Measurements from ENCODE around the gene SUCLG1.

Gene SUCLG1

DNA sequence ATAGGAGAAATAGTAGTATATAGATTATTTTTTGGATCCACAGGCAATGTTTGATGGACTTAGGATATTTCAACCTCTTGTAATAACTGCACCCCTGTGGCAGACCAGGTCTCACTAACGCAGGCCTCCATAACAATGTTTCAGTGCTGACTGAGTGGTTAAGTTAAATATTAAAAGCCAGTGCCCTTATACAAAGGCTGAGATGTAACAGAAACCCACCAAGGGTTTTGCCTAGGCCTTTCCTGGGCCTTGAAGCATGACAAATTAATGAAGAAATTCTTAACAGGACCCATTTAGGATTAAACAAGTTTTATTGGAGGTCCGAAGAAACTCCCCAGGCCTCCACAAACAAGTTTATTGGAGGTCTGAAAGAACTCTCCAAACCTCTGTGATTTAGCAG is 1.6 kb upstream of the SUCLG1 start:
- no peak for DNase-seq

DNA sequence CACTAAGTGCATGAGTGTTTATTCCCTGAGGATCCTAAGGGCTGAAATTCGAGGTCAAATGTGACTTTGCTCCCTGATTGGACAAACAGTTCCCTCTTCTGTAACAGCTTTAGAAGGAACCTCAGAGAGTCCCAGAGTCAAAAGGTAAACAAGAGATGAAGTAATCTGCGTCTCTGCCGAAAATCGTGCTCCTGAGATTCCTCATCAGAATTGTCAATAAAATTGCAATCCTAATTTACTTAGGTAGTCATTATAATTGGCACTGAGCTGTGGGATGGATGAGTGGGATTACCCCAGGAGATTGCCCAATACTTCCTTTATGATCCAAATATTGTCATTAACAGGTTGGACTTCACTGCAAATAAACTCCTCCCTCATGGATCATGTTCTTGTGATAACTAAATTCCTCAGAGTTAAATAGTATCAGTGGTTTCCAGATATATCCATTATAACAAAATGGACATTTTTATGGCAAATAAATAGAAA is 907 bp upstream of the SUCLG1 start:
- DNase-seq = no peak

DNA sequence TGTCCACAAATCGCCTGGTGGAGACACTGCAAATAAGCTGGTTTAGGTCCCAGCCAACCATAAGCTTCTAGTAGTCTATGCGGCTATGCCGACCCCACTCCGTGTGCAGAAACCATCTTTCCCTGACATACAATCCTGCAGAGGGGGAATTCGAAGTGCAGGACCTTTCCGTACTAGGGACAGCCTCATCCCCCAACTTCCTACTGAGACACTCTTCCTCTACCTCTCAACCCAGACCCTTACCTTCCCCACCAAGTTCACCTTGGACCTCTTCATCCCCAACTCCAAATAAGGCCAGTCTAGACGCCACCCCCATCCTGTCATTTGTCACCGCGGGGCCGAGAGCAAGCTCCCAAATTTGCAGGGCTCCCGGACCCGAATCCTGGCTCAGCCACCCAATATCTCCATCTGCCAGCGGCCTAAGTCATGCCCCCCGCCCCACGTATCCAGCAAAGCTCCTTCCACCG is 496 bp downstream of the SUCLG1 start:
- DNase-seq = no peak

DNA sequence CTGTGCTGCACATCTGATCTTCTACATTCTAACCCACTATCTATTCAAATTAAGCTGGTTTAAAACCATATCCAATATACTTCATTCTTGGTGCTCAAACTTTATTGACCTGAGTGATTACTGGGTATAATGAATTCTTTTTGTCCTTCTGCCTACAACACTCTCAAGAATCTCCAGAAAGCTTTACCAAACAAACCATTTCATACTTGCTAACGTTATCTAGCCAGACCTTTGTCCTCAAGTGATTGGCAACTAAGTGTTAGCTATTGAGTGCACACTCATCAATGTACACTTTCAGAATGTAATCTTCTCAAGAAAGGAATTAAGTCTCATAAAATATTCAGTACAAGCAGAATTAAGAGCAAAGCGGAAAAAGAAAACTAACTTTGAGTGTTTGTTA is 1.4 kb downstream of the SUCLG1 start:
- DNase-seq = no peak

DNA sequence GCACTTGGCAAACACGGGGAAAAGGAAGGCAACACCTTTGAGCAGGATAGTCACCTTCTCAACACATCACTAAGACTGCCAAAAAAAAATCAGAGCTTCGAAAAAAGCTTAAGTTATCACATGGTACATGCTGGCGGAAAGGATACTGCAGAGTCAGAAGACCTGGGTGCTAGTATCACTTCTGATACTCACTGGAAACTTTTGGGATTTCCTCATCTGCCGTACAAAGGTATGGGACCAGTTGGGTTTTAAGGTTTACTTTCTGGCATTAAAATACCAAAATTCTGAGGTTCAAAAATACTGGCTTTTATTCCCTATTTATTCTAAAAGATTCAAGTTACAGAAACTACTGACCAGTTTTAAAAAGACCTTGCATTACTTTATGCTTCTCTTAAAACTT is 2.9 kb downstream of the SUCLG1 start:
- DNase-seq = no peak

DNA sequence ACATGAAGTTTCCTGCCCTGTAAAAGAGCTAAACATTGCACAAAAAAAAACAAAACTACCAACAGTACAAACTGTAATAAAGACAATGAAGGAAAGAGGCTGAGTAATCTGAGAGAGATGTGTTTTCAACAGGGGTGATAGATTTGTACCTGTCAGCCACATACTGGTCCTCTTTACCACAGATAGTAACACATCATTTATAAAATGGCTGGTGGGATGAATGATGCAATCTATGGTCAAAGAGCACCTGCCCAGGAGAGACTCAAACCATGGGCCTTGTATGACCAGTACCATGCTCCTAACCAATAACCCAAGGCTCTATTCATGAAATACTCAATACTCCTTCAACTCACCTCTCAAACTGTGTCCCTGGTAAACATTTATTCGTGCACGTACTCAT is 4.5 kb downstream of the SUCLG1 start:
- DNase-seq = no peak

DNA sequence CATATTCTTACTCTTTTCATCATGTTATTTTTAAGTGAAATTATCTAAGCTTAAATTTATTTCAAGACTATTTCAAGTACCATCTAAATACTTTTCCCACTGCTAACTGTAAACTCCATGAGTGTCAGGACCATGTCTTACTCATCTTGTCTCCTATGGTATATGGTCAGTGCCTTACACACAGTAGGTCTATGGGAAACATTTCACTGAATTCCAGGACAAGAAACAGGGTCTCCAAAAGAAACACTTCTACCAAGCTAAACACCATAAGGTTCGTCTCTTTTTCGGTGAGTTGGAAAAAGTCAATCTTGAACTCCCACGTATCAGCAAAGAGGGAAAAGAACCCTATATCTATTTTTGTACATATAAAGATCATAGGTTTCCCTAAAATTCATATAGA is 6.5 kb downstream of the SUCLG1 start:
- no peak for DNase-seq

DNA sequence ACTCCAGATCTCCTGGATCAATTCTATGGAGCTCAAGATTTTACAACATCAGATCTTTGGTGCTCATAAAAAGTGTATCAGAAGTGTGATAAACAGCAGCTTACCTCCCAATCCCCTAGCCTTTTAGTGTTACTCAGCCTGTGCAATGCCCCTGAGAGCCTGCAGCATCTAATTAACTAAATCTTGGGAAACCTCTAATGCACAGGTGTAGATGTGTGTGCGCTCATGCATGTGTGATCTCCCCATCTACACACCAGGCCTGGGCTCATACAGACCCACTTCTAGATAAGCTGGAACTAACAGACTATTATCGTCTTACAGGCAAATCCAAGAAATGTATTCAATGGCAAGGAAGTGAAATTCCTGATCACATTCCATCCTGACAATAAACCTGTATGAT is 7.5 kb downstream of the SUCLG1 start:
- DNase-seq = no peak

DNA sequence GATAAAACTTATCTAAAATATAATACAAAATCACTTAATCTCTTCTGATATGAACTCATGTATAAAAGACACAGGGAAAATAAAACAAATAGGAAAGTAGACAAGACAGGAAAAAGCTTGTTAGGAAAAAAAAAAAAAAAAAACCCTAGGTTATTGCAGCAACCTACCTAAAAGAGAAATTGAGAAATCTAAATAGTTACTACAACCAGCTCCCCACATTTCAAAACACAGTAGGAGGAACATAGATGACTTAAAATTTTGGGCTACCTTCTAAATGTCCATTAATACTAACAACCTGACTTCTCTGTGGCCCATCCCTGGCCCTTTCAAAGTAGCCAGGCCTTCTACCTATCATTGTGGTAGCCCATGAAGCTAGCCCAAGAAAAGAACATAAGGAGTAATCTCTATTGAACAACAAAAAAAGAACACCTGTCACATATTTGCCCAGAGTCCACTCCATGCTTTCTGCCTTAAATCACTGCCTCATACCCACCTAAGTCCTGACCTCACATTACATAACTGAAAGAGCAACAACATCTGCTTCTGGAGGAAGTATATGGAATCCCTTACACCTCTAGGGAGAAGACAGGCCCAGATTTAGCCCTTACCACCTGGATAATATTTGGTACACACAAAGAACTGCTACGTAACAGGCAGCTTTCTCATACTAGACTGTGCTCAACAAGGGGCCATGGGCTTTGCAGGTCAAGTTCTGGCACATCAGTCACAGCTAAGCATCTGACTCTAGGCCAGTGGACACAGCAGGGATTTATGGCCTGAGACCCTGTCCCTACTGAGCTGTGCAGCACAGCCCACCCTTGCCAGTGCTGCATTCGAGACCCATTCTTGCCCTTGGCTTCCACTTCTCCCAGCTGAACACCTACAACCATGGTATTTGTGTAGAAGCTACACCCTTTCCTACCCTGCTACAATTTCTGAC is 8.5 kb downstream of the SUCLG1 start:
- DNase-seq = no peak

DNA sequence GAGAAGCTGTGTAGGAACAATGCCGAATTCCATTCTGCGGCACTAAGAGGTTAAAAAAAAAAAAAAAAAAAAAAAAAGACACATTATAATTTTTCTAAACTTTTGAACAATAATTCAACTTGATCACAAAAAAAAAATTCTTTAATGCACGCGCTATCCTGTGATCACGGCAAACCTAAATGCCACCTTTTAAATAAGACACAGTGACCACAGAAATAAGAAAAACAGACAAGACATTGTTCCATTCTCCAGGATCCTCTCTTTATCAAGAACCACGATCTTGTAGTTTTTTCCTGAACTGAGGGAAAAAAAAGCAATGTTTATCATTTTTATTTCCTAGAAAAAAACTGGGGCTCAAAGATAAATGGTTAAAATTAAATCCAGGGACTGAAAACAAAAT is 9.4 kb downstream of the SUCLG1 start:
- DNase-seq = no peak

DNA sequence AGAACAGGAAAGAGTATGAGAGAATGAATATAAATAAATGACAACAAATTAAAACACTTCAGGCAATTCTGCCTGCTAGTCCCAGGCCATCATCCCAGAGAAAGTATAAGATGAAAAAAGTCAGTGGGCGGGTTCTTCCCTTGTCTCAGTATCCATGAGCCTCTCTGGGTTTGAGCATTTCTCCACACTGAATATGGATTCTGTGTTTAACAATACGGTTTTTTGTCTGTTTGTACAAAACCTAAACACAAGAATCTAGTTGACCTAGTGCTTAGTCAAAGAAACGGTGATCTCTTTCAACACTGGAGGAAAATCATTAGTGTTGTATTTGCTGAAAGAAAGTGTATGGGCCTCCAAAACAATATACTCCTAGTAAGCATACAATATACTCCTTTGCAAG is 10.0 kb downstream of the SUCLG1 start:
- DNase-seq = no peak

DNA sequence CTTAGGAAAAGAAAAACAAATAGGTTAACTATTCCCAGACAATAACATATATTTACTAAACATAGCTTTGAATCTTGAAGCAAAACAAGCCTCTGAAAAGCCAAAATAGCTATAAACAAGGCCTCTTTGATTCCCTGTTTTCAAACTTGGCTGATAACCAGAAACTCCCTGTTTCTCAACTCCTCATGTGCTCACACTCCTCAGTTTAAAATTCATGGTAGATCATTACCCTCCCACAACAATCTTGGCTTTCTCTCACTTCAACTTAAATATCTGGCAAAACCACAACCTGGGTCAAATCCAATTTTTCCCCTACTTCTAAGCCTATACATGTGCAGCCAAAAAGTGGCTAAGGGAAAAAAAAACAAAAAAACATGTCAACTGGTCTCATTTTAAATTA is 15.6 kb downstream of the SUCLG1 start:
- no peak for DNase-seq

DNA sequence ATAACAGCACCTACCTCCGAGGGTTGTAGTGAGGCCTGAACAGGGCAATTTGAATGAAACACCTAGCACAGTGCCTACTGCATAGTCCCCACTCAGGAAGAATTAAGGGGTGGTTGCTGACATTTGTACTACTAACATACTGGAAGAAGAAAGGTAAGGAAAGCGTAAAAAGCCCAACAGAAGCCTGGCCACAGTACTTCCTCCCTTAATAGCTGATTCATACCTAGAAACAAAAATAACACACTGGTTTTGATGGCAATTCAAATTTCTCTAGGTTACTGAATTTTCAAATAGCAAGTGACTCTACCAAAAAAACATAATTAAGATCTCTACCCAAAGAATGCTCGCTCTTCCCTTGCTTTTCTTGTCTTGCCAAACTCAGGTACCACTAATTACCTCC is 16.2 kb downstream of the SUCLG1 start:
- DNase-seq = no peak

DNA sequence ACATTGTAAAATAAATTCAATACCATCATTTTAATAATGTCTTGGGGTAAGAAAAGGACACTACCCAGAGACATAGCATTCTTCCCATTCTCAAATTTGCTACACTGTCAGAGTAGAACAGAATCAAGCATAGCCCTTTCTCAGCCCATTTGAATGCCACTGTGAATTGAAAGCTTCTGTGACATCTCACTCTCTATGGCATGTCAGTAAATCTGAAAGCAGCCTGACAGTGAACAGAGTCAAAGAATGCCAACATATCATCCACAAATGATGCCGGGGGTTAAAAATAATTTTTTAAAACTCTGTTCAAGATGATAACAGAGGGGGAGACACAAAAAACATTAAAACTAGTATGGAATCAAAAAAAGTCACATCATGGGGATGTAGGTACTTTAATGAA is 17.6 kb downstream of the SUCLG1 start:
- no peak for DNase-seq

DNA sequence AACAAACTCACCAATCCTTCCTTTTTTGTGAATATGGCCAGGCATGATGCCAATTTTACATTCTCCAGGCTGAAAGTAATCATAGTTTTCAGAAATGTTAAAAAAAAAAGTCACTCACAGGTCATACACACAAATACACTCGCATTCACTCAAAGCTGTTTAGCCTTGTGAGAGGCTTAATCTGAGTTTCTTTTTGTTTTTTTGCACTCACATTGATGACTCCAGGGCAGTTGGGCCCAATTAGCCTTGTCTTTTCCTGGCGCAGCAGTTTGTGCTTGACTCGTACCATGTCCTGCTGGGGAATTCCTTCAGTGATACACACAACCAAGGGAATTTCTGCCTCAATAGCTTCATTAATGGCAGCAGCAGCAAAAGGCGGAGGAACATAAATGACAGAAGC is 18.0 kb downstream of the SUCLG1 start:
- DNase-seq = no peak

DNA sequence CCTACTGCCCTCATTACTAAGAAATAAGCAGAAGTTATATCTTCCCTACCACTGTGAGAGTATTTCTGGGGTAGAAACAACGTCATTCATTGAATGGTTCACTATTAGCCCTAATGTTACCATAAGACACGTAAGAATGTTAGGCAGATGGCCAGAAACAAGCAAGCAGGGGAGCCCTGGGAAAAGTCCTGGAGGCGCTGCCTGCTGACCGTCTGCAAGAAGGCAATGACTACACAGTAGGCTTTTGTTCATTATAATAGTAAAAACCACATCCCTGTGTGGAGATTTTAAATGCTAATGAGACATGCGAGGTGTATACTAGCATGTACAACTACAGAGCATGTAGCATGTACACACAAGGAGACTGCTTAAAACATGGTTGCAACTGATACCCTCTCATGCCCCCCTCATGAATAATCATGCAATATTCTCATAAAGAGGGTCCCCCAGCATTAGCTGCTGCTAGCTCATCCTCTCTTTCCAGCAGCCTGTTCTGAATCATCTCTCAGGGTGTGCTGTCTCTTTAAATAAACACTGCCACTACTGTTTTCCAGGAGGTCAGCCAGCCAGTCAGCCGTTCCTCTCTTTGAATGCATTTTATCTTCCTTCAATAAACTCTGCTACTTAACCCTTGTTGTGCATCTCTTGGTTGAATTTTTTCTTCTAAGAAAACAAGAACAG is 23.6 kb downstream of the SUCLG1 start:
- DNase-seq = peak; percentile 36

DNA sequence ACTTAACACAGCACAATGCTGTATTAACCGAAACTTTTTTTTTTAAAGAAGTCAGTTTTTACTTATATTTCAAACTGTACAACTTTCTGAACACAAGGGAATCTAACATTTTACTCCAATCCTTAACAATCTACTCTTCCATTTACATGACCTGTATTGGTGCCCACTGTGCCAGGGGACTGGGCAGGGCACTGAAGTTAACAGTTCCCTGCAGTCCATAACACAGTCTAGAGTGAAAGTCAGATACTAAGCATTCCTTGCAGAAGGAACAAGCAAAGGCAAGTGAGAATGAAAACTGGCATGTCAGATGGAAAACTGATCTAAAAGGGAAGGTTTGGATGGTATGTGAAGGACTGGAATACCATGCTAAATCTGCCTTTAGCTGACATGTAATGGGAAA is 29.8 kb downstream of the SUCLG1 start:
- DNase-seq = no peak

DNA sequence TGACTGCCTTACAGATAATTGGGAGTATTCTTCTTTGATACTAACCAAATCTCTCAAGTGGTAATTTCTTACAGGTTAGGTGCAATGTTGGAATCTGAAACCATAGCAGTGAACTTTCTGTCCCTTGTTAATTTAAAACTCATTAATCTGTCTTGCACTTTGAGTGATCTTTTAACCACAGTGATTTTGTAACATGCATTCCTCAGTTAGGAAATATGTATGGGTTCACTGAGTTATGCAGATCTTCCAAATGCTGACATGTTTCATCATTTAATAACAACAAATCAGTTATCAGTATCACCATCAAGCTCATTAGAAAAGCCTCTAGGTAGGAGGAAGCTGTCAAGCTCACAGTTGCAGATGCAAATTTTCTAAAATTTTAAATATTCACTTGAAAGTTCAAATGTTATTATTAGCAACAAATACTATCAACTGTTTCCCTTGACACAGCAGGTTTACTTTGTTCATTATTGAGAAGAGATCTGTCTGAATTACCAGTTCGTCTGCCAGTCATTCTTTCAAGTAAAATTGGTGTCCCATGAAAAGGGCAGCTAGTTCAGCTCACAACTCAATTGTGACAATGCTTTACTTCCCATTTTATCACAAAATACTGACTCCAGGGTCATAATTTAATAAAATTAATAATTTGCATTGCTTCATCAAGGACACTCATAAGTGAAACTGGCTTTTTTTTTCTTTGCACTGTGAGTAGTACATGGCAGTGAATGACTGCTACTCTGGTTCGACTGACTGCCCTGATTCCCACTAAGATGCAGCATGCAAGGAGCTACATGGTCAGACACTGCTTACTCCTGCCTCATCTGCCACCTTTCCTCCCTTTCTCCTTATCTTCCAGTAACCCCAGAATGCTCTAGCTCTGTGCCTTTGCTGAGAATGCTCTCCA is 31.6 kb downstream of the SUCLG1 start:
- peak; percentile 33 for DNase-seq

DNA sequence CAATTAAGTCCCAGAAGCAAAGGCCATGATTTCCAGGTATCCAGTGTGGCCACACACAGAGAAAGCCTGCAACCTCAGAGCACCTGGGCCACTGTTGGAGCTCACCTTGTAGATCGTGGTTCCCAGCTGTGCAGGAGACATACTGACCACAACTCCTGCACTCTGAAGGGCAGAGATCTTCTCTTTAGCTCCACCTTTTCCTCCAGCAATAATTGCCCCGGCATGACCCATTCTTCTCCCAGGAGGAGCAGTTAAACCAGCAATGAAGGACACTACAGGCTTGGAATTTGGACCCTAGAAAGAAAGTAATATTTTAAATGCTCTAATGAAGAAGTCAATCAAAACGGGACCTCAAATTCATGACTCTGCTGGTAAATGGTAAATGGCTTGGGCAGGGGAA is 33.8 kb downstream of the SUCLG1 start:
- no peak for DNase-seq

DNA sequence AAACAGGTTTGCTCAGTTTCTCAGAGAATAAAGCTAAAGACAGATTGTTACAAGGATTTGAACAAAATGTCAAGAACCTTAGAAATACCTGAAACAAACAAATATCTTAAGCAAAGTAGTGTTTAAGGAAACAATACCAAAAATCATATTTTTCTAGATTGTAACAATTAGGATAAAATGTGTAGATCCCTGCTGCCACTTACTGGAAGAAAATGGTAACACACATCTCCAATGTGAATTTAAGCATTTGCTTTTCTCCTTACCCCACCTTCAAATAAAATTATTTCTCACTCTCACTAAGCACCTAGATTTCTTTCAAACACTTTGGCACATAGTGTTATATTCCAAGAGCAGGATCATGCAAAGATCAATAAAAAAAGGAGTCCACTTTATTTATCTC is 34.9 kb downstream of the SUCLG1 start:
- DNase-seq = peak; percentile 13

DNA sequence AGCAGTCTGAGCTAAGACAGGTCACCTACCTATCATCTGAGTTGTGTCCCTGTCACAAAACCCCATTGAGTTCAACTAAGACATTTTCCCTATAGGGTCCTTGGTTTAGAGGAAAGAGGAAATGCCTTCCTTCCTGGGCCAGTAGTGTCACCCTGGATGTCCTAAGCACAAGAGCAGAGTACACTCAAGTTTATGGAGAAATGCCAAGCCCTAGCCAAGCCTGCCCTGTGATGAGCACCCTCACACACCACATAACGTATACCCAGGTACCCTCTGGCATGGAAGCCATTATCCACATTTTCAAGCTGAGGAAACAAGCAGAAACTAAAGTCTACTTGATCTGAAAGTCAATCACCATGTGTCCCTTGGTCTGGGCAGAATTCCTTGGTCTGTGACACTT is 37.3 kb downstream of the SUCLG1 start:
- no peak for DNase-seq

DNA sequence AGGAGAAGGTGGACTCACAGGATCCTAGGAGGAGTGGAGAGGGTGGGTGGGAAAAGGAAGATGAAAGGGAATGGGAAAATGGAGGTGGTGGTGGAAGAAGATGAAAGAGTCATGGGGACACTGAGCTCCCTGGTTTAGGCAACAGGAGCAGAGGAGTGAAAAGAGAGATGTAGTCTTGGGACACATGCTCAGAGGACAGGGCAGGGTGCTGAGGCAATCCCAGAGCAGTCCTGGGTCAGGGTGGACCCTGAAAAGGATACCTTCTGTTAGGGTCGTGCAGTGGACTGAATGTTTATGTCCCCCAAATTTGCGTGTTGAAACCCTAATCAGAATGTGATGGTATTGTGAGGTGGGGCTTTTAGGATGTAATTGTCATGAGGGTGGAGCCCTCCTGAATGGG is 37.9 kb downstream of the SUCLG1 start:
- DNase-seq = no peak
